HCEC 1CT (cell line): ENCODE results near the gene CDK11A.
"Not testable (repeated sequence)": the region's sequence is repeated elsewhere in the genome, so short reads cannot be mapped to it uniquely, and the experiment has no call there.

Experiments
- DNase-seq: peaks from one replicate; pipeline ENCODE4 v3.0.0-alpha.2; 2017

CDK11A gene

GRCh38 chr1:1753607-1754005 lies 29.4 kb upstream of the CDK11A start:
- DNase-seq = no peak

DNA sequence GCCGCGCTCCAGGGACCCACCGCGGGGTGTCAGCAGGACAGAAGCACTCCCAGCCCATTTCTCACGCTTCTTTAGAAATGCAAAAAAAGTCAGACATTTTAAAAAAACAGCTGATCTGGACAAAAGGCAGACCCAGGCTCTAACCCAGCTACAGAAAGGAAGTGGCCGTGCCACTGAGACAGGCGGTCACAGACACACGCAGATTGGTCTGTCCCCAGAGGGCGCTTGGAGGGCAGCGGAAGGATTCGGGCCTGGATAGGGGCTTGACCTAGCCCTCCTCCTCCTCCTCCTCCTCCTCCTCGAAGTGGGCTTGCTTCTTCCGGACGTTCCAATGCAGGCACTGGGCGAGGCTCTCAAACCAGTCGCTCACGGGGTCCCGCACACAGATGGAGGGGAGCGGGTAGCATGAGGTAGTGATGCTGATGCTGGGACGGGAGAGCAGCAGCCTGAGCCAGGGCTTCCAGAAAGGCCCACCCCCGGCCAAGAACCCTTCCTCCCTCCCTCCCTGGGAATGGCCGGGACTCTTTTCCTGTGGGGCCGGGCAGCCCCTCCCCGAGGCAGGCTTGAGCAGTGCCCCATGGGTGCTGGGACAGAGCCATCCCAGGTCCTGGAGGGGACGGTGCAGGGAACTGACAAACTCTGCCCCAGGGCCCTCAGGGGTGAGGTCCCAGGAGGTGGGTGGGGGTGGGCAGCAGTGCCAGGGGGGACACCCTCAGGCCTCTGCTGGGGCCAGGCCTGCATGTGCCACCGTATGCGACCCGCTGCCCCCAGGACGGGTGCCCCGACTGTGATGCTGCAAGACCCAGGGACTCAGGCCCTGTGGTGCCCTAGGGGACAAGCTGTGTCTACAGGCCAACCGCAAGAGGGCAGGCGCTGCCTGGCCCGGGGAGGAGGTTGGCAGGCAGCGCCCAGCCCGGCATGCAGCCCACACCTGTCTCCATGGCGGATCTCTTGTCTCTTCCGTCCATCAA lies 28.8 kb upstream of the CDK11A start:
- DNase-seq = no peak

GRCh38 chr1:1752190-1752589 lies 28.0 kb upstream of the CDK11A start:
- no peak for DNase-seq

GRCh38 chr1:1749941-1750340 lies 25.8 kb upstream of the CDK11A start:
- not testable (repeated sequence) for DNase-seq

DNA sequence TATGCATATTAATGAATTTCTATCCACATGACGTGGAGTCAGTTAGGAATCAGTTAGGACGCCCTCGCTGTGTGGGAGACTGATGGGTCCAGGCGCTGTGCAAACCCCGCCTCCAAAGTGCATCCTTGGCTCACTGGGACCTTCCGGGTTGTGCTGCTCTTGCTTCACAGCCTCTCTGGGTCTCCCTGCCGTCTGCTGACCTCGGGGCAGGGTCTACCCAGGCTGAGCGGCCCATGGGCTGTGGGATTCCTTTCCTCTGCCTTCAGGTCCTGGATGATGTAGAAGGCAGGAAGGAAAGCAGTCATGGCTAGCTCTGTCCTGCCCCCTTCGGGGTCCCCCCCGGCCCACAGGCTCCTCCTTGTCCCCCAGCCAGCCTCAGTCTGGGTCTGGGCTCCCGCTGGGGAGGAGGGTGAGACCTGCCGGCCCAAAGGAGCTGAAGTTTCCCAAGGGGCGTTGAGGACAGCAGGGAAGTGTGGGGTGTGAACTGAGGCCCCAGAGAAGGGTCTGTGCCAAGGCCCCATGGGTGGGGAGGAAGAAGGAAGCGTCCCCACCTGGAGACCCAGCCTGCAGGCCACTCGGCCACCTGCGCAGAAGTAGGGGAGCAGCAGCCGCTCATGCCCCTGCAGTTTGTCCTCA lies 24.6 kb upstream of the CDK11A start:
- DNase-seq = no peak

GRCh38 chr1:1746566-1746909 lies 22.4 kb upstream of the CDK11A start:
- DNase-seq = not testable (repeated sequence)

DNA sequence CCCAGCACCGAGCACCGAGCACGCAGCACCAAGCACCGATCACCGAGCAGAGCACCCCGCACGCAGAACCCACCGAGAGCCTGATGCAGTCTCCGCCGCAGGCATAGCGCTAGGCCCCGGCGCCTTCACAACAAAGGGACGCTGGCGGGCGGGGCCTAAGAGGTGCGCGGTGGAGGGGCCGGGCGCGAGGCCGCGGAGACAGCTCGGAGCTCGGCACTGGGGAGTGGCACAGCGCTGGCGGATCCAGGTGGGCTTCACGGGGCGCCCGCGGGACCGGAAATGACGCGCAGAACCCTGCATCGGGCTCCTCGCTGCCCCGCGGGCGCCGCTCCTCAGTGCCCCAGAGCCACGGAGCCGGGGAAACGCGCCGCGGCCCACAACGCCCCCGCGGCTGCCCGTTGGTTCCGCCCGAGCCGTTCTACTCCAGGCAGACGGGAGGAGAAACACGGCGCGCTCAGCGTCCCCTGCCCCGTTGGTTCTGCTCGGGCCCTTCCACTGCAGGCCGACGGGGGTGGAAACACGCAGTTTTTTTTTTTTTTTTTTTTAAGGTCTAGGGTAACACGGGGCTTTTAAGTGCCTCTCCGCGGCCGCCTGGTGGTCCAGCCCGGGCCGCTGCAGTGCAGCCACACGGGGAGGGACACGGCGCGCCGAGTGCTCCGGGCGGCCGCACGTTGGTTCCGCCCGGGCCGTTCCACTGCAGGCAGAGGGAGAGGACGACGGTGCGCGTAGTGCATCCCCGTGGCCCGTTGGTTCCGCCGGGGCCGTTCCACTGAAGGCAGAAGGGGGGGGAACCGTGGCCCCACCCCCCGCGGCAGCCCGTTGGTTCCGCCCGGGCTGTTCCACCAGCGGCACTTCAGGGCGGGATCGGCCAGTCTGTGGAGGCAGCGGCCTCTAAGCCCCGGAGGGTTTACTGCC lies 21.8 kb upstream of the CDK11A start:
- peak; percentile 55 for DNase-seq

DNA sequence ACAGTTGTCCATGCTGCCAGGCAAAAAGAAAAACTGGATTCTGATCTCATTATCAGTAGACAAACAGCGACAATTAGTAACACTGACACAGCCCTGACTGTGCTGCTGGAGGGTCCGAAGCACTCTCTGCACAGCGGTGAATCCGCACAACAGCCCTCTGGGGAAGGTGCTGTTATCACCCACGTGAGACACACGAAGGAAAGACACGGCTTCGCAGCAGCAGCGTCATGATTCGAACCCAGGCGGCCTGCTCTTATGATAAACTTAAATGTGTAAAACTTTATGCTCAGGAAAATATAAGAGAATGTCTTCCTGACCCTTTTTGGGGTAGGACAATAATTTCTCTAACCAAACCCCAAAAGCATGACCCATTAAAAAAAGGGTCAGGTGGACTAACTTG lies 18.4 kb upstream of the CDK11A start:
- DNase-seq = not testable (repeated sequence)

DNA sequence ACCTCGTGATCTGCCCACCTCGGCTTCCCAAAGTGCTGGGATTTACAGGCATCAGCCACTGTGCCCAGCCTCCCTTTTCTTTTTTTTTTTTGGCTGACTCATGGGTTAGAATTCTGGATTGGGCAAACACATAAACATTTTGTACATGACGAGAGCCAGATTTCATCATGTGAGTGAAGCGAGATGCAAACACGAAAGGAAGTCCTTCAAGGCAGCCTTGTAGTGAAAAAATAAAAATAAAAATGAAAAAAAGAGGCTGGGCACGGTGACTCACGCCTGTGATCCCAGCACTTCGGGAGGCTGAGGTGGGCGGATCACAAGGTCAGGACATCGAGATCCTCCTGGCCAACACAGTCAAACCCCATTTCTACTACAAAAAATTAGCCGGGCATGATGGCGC lies 16.9 kb upstream of the CDK11A start:
- DNase-seq = peak; percentile 97

DNA sequence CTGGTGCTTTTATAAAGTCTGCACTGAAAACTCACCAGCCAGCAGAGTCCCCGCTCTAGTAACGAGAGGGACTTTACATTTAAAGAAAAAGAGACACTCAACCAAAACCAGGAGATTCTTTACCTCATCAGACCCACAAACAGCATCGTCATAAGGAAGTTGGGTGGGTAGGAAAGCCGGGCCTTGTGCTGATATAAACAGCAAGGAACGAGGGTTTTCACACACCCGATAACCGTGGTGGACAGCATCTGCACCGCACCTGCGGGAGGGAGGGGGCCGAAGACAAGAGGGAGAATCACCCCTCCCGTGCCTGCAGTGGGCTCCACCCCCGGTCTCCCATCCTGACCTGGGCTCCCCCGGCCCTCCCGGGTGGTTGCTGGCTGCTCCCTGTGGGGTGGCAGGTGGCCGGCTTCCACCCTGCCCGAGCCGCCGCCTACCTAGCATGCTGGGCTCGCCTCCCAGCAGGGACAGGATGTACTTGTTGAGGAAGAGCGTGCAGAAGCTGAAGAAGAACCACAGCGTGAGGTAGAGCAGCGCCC lies 14.7 kb upstream of the CDK11A start:
- DNase-seq = not testable (repeated sequence)

- DNase-seq = not testable (repeated sequence)
These were observed 13.8 kb upstream of the CDK11A start for GRCh38 chr1:1737675-1738590.

- DNase-seq = no peak
These were observed 8.2 kb upstream of the CDK11A start for GRCh38 chr1:1732381-1732780.

DNA sequence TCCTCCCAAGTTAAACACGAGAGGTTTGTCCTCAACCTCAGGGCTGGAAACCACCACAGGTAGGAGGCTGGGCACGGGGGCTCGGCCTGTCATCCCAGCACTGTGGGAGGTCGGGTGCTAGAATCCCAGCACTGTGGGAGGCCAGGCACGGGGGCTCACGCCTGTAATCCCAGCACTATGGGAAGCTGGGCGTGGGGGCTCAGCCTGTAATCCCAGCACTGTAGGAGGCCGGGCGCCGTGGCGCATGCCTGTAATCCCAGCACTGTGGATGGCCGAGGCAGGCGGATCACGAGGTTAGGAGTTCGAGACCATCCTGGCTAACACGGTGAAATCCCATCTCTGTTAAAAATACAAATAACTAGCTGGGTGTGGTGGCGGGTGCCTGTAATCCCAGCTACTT lies 6.7 kb upstream of the CDK11A start:
- DNase-seq = no peak

DNA sequence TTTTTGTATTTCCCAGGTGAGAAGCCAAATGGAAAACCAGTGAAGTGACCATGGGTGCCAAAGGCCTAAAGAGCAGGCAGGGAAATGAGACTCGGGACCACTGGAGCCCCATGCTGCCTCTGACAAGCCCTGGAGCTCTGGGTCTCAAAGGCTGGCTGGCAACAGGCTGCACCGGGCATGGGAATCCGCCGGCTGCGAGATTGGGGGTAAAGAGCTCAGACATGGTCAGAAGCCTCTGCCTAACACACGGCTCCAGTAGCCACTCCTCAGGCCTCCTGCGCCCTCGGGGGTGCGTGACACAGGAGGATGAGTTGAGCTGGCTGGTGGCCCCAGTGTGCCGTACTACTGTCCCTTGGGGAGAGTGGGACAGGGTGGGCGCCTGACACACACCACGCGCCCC lies 6.1 kb upstream of the CDK11A start:
- not testable (repeated sequence) for DNase-seq

GRCh38 chr1:1729116-1729816 lies 5.1 kb upstream of the CDK11A start:
- not testable (repeated sequence) for DNase-seq

GRCh38 chr1:1728308-1729005 lies 4.3 kb upstream of the CDK11A start:
- DNase-seq = peak; percentile 48

DNA sequence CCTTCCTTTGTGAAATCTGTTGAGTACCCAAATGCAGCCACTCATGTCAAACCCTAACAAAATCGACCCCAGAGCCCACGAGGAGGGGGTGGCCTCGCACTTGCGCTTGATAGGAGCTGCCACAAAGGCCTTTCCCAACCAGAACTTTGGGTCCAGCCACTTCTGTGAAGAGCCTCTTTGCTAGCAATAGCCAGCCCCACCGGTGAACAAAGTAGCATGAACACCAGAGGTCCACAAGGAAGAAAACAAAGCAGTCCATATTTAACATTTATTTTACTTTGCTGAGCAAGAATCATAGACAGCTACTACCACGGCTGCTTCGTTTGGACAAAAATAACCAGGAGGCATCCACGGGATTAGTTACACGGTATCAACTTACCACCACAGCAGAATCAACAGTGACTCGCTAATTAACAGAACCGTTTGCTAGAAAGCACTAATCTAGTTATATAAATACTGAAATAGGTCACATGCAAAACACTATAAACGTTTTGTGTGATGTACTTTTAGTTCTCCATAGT lies 3.0 kb upstream of the CDK11A start:
- DNase-seq = not testable (repeated sequence)

GRCh38 chr1:1726088-1726487 lies 1.9 kb upstream of the CDK11A start:
- DNase-seq = not testable (repeated sequence)

- no peak for DNase-seq
These were observed 3.0 kb downstream of the CDK11A start for GRCh38 chr1:1721201-1721600.
